ENCODE results near the gene ASPSCR1. TPM values are rescaled to one million over a fixed set of nuclear protein-coding genes. Genes with fewer than 3 reads are reported as not detected.

ASPSCR1 gene
- total RNA-seq, 3 donors from 2014 or later, result 33.1 to 35.2 (median 34.5) TPM

- H3K4me1 ChIP-seq (ENCODE audit: low read depth), result no peaks in the 10 kb centered on the region
- DNase-seq, result no peak
- ATAC-seq, result no peak
- intact Hi-C loops (cut with DNase I, micrococcal nuclease), result no loop called here
- no peaks in the 10 kb centered on the region for H3K36me3 ChIP-seq (ENCODE audit: low read depth)
- no peak overlapping the region for H3K4me3 ChIP-seq
- TF ChIP-seq CTCF (IDR thresholded peaks at IDR 0.05), result no peak
- H3K9me3 ChIP-seq, result no peaks in the 10 kb centered on the region
These were observed 34.3 kb downstream of the ASPSCR1 start for GRCh38 chr17:82011617-82012187.

- Histone ChIP-seq H3K4me1 (ENCODE audit: low read depth) (no peaks in the 10 kb centered on the region), H3K4me3 (no peak overlapping the region), H3K36me3 (ENCODE audit: low read depth) (no peaks in the 10 kb centered on the region), H3K9me3 (no peaks in the 10 kb centered on the region)
- DNase-seq (no peak), ATAC-seq (no peak)
- TF ChIP-seq CTCF (IDR thresholded peaks at IDR 0.05), result no peak
- intact Hi-C loops (cut with DNase I, micrococcal nuclease), result no loop called here
These were observed 34.8 kb downstream of the ASPSCR1 start for GRCh38 chr17:82012261-82012639.

GRCh38 chr17:82012640-82013295, 35.3 kb downstream of the ASPSCR1 start:
- no peak overlapping the region for H3K4me3 ChIP-seq
- H3K36me3 ChIP-seq (ENCODE audit: low read depth), result no peaks in the 10 kb centered on the region
- no peaks in the 10 kb centered on the region for H3K9me3 ChIP-seq
- TF ChIP-seq CTCF (IDR thresholded peaks at IDR 0.05), result no peak
- no peak for ATAC-seq
- DNase-seq, result no peak
- intact Hi-C loops (cut with DNase I, micrococcal nuclease), result no loop called here
- H3K4me1 ChIP-seq (ENCODE audit: low read depth), result no peaks in the 10 kb centered on the region

GRCh38 chr17:82013341-82013740, 35.9 kb downstream of the ASPSCR1 start:
- Histone ChIP-seq H3K4me1 (ENCODE audit: low read depth) (no peaks in the 10 kb centered on the region), H3K4me3 (no peak overlapping the region), H3K9me3 (no peaks in the 10 kb centered on the region), H3K36me3 (ENCODE audit: low read depth) (no peaks in the 10 kb centered on the region)
- ATAC-seq (no peak), DNase-seq (no peak)
- TF ChIP-seq CTCF (IDR thresholded peaks at IDR 0.05), result no peak
- intact Hi-C loops (cut with DNase I, micrococcal nuclease), result no loop called here

- H3K4me3 ChIP-seq, result no peak overlapping the region
- H3K4me1 ChIP-seq (ENCODE audit: low read depth), result no peaks in the 10 kb centered on the region
- intact Hi-C loops (cut with DNase I, micrococcal nuclease), result no loop called here
- no peaks in the 10 kb centered on the region for H3K9me3 ChIP-seq
- TF ChIP-seq CTCF (IDR thresholded peaks at IDR 0.05), result no peak
- H3K36me3 ChIP-seq (ENCODE audit: low read depth), result no peaks in the 10 kb centered on the region
- ATAC-seq (no peak), DNase-seq (no peak)
These were observed 36.4 kb downstream of the ASPSCR1 start for GRCh38 chr17:82013772-82014321.

All from mucosa of descending colon (tissue), 3 donors.